ENCODE measurements around the gene CHCHD4.

DNA sequence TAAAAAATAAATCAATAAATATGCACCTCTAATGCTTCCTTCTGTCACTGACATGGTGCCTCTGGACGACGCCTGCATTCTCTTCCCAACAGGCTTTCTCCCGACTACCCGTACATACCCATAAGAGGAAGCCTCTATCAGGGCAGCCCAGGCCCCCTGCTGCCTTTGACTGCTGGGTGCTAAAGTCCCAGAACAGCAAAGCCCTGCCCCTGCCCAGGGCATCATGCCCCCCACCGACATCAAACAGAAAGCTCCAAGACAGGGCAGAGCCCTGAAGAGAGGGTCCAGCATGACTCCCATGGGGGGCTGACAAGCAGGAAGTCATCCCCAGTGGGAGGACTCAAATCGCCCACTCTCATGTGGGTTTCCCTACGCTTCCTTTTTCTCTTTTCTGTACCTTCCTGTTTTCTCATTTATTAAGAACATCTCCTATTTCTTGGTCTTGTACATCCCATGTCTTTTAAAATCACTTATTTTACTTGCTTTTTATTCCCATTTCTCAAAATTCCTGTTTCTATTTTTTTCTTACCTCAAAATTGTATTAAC lies 30.3 kb upstream of the CHCHD4 start:
- TF ChIP-seq POLR2A (IDR thresholded peaks at IDR 0.05) (no peak), EP300 (IDR thresholded peaks at IDR 0.05) (no peak)
- TF ChIP-seq, protein P1, sequence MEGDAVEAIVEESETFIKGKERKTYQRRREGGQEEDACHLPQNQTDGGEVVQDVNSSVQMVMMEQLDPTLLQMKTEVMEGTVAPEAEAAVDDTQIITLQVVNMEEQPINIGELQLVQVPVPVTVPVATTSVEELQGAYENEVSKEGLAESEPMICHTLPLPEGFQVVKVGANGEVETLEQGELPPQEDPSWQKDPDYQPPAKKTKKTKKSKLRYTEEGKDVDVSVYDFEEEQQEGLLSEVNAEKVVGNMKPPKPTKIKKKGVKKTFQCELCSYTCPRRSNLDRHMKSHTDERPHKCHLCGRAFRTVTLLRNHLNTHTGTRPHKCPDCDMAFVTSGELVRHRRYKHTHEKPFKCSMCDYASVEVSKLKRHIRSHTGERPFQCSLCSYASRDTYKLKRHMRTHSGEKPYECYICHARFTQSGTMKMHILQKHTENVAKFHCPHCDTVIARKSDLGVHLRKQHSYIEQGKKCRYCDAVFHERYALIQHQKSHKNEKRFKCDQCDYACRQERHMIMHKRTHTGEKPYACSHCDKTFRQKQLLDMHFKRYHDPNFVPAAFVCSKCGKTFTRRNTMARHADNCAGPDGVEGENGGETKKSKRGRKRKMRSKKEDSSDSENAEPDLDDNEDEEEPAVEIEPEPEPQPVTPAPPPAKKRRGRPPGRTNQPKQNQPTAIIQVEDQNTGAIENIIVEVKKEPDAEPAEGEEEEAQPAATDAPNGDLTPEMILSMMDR (IDR thresholded peaks at IDR 0.05), result no peak

Measured in ovary (tissue), 3 donors.